ENCODE measurements around the gene C19orf47. TPM values are rescaled to one million over a fixed set of nuclear protein-coding genes. Genes with fewer than 3 reads are reported as not detected.

C19orf47 gene
- 26.1 to 33.2 TPM (median 31.8 TPM) in 5 replicates for total RNA-seq (2022; extraction: Qiagen RNA extraction; ENCODE audit: low read depth)

GRCh38 chr19:40348125-40348913 is at the start of gene C19orf47, which contains the start of gene PLD3:
Gene C19orf47, minus strand, starts transcription at chr19:40348397. Its CDS starts 6,540 bp downstream, at chr19:40341857.
Gene PLD3, plus strand, starts transcription at chr19:40348695. Its CDS starts 17,789 bp downstream, at chr19:40366484.

GRCh38 chr19:40390084-40390742 is 42.0 kb upstream of the C19orf47 start, which contains the start of gene HIPK4:
Gene HIPK4, minus strand, starts transcription at chr19:40390181. Its CDS starts 279 bp downstream, at chr19:40389902.

DNA sequence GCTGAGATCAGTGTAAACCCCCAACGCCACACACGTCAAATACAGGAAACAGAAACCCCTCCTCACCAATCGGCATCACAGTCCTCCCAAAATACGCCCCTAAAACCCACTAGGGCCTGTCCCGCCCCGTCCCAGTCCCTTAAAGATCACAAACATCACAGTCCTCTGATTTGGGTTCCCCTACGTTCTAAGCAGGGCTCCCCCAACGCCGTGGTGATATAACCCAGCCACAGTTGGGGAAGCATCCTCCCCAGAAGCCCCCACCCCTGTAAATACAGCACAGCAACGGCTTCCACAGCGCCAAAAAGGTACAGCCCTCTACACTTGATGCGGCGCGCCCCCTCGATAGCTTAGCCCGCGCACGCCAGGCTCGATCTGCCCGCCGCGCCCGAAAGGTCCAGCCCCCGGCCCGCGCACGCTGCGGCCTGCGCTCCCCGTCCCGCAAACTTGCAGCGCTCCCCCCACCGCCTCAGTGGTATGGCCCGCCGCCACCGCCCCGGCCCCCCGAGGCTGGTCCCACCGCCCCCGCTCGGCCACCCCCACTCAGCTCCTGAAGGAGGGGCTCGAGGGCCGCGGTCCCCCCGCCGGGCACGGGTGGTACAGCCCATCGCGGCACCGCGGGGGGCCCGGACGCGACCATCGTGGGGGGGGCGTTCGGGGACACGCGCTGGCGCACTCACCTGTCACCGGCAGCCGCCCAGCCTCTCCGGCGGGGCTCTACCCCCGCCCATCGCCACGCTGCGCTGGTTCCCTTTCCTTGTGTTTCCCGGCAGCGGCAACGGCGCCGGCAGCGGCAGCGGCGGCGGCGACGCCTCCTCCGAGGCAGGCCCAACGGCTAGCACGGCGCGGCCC is 63.5 kb downstream of the C19orf47 start, which contains the start of gene AKT2:
AKT2 (minus strand) TSS at position 845 of the 852 bp plus-strand sequence. CDS start 20,078 bp downstream, outside the sequence.

Other genes with a start within 250 kb of the C19orf47 start
- 13.3 to 19.3 TPM (median 17.7 TPM) in 5 replicates for gene MAP3K10, start 157.0 kb downstream of the C19orf47 start, total RNA-seq (2022; extraction: Qiagen RNA extraction; ENCODE audit: low read depth)
- gene TTC9B, start 130.0 kb downstream of the C19orf47 start, total RNA-seq (2022; extraction: Qiagen RNA extraction; ENCODE audit: low read depth), result 0.14 to 0.81 TPM (median 0.51 TPM) in 5 replicates
- 0.14 to 0.63 TPM (median 0.34 TPM) in 4 of 5 replicates, not detected in the other for gene CCNP, start 121.7 kb downstream of the C19orf47 start, total RNA-seq (2022; extraction: Qiagen RNA extraction; ENCODE audit: low read depth)
- 119 to 188 TPM (median 159 TPM) in 5 replicates for gene AKT2, start 63.1 kb downstream of the C19orf47 start, total RNA-seq (2022; extraction: Qiagen RNA extraction; ENCODE audit: low read depth)
- 235 to 282 TPM (median 255 TPM) in 5 replicates for gene PLD3, start 298 bp upstream of the C19orf47 start, total RNA-seq (2022; extraction: Qiagen RNA extraction; ENCODE audit: low read depth)
- gene HIPK4, start 41.8 kb upstream of the C19orf47 start, total RNA-seq (2022; extraction: Qiagen RNA extraction; ENCODE audit: low read depth), result 0.15 to 0.32 TPM (median 0.19 TPM) in 5 replicates
- gene PRX, start 65.0 kb upstream of the C19orf47 start, total RNA-seq (2022; extraction: Qiagen RNA extraction; ENCODE audit: low read depth), result 1.2 to 1.7 TPM (median 1.3 TPM) in 5 replicates
- gene SERTAD1, start 77.6 kb upstream of the C19orf47 start, total RNA-seq (2022; extraction: Qiagen RNA extraction; ENCODE audit: low read depth), result 24.4 to 39.2 TPM (median 32.1 TPM) in 5 replicates
- 37.9 to 45.3 TPM (median 38.7 TPM) in 5 replicates for gene SERTAD3, start 95.9 kb upstream of the C19orf47 start, total RNA-seq (2022; extraction: Qiagen RNA extraction; ENCODE audit: low read depth)
- gene BLVRB, start 117.3 kb upstream of the C19orf47 start, total RNA-seq (2022; extraction: Qiagen RNA extraction; ENCODE audit: low read depth), result 233 to 340 TPM (median 311 TPM) in 5 replicates
- 0.59 to 1.3 TPM (median 0.90 TPM) in 5 replicates for gene SPTBN4, start 118.6 kb upstream of the C19orf47 start, total RNA-seq (2022; extraction: Qiagen RNA extraction; ENCODE audit: low read depth)
- 99.0 to 162 TPM (median 140 TPM) in 5 replicates for gene SHKBP1, start 228.5 kb upstream of the C19orf47 start, total RNA-seq (2022; extraction: Qiagen RNA extraction; ENCODE audit: low read depth)